B cell (primary cell): Measurements from ENCODE around the gene NCOA4. TPM values are rescaled to one million over a fixed set of nuclear protein-coding genes. Genes with fewer than 3 reads are reported as not detected.
"Not testable (repeated sequence)": the region's sequence is repeated elsewhere in the genome, so short reads cannot be mapped to it uniquely, and the experiment has no call there.

Source experiments
- ATAC-seq: fragments of 200-7000 bp; cut with Tn5 transposase; one replicate; pipeline ENCODE4 v1.10.0; 2021; ENCODE audit warnings: low read depth, mild to moderate bottlenecking, moderate number of reproducible peaks, moderate library complexity
- CTCF ChIA-PET: fragments of 350-600 bp; sonication (Branson Sonifier 250); formaldehyde crosslinking; loops from one replicate; lab custom pipeline; 2021; ENCODE audit warnings: antibody characterized with exemption, inconsistent platforms; lab: Charles Lee
- POLR2A ChIA-PET: fragments of 350-600 bp; sonication (Branson Sonifier 250); formaldehyde crosslinking; loops from one replicate; lab custom pipeline; 2021; ENCODE audit warnings: antibody characterized with exemption; lab: Charles Lee
- DNase-seq: peaks from one replicate; pipeline ENCODE4 v3.0.0; 2013
- H2AFZ ChIP-seq: 2 replicates; pipeline ENCODE4 v1.6.1; 2012; ENCODE audit warnings: mild to moderate bottlenecking, low read depth, low read length; ENCODE audit not compliant: insufficient read depth, poor library complexity, severe bottlenecking
- H3K27ac ChIP-seq, 2 donors: 1 replicate in 1 of 2; 2 replicates in 1 of 2; pipeline ENCODE4 v1.5.1; 2012 to 2013; ENCODE audit warnings: low read length in 2 of 2, mild to moderate bottlenecking in 2 of 2, moderate library complexity in 1 of 2
- H3K27me3 ChIP-seq, 4 experiments: fragments of 200-600 bp in 1 of 4; sonication (generic) in 1 of 4; replicated peaks in 1 of 4; 1 replicate in 2 of 4; 2 replicates in 2 of 4; pipeline versions ENCODE4 v1.6.1 to v1.7.0; 2013 to 2016; ENCODE audit warnings: low read length in 3 of 4, mild to moderate bottlenecking in 2 of 4, mixed read lengths in 1 of 4, moderate library complexity in 1 of 4; ENCODE audit not compliant: insufficient read depth in 4 of 4, control insufficient read depth in 3 of 4; ENCODE audit errors: control extremely low read depth in 1 of 4
- H3K36me3 ChIP-seq, 2 experiments: replicated peaks in 1 of 2; 1 replicate in 1 of 2; 2 replicates in 1 of 2; pipeline versions ENCODE4 v1.6.1 to v1.7.1; 2013; ENCODE audit warnings: low read length in 1 of 2; ENCODE audit not compliant: insufficient read depth in 2 of 2, control insufficient read depth in 1 of 2; ENCODE audit errors: control extremely low read depth in 1 of 2, extremely low read depth in 1 of 2
- H3K4me1 ChIP-seq, 2 donors: fragments of 200-600 bp in 1 of 2; sonication (generic) in 1 of 2; 1 replicate in 1 of 2; 2 replicates in 1 of 2; pipeline versions ENCODE4 v1.5.1 to v1.6.1; 2013 to 2017; ENCODE audit warnings: low read length in 2 of 2; ENCODE audit not compliant: control insufficient read depth in 2 of 2, insufficient read depth in 2 of 2
- H3K4me2 ChIP-seq: replicated peaks from 2 replicates; pipeline ENCODE3; 2012; ENCODE audit warnings: mild to moderate bottlenecking, low read depth, low read length; ENCODE audit not compliant: poor library complexity, severe bottlenecking
- H3K4me3 ChIP-seq, 5 experiments: fragments of 200-600 bp in 1 of 5; sonication (generic) in 1 of 5; 1 replicate in 3 of 5; 2 replicates in 2 of 5; pipeline versions ENCODE4 v1.5.1 to v1.7.0; 2011 to 2016; ENCODE audit warnings: low read length in 4 of 5, mild to moderate bottlenecking in 4 of 5, low read depth in 2 of 5, control low read depth in 1 of 5, moderate library complexity in 1 of 5; ENCODE audit not compliant: insufficient read depth in 1 of 5; ENCODE audit errors: control extremely low read depth in 1 of 5, extremely low read depth in 1 of 5
- H3K79me2 ChIP-seq: fragments of 200-600 bp; sonication (generic); one replicate; pipeline ENCODE4 v1.6.0; 2016; ENCODE audit warnings: low read length; ENCODE audit not compliant: control insufficient read depth, insufficient read depth
- H3K9ac ChIP-seq: fragments of 200-600 bp; sonication (generic); 2 replicates; pipeline ENCODE4 v1.6.1; 2017; ENCODE audit warnings: mild to moderate bottlenecking, low read length, moderate library complexity
- H3K9me3 ChIP-seq, 3 donors: one replicate each; pipeline versions ENCODE4 v1.6.1 to v1.7.1; 2013; ENCODE audit warnings: low read length in 2 of 3; ENCODE audit not compliant: control insufficient read depth in 2 of 3, insufficient read depth in 1 of 3; ENCODE audit errors: control extremely low read depth in 1 of 3
- H4K20me1 ChIP-seq: 2 replicates; pipeline ENCODE4 v1.6.0; 2012; ENCODE audit warnings: mild to moderate bottlenecking, low read length; ENCODE audit not compliant: insufficient read depth, control insufficient read depth, poor library complexity, severe bottlenecking
- H3K27ac Mint-ChIP-seq: one replicate; pipeline ENCODE4 v1.8.0; 2021; ENCODE audit warnings: mixed read lengths
- H3K27me3 Mint-ChIP-seq: one replicate; pipeline ENCODE4 v1.8.0; 2021; ENCODE audit warnings: mixed read lengths
- H3K4me1 Mint-ChIP-seq: one replicate; pipeline ENCODE4 v1.8.0; 2021; ENCODE audit warnings: mixed read lengths
- H3K4me3 Mint-ChIP-seq: one replicate; pipeline ENCODE4 v1.8.0; 2021; ENCODE audit warnings: mixed read lengths
- H3K9me3 Mint-ChIP-seq: one replicate; pipeline ENCODE4 v1.8.0; 2022; ENCODE audit warnings: mixed read lengths; ENCODE audit not compliant: insufficient read depth
- EZH2 ChIP-seq: IDR thresholded peaks from 2 replicates; pipeline ENCODE4 v1.6.1; 2012; ENCODE audit warnings: borderline replicate concordance, low read depth, mild to moderate bottlenecking, moderate library complexity, low read length; ENCODE audit not compliant: insufficient read depth, poor library complexity, severe bottlenecking
- WGBS: methylation state at CpG from one replicate; pipeline ENCODE4 v1.1.5; 2013; ENCODE audit warnings: missing lambda C conversion rate; ENCODE audit not compliant: insufficient coverage; 5-methylcytosine and 5-hydroxymethylcytosine counted together
- intact Hi-C: fragments of 100-400 bp; cut with micrococcal nuclease; formaldehyde crosslinking; loops from one replicate; pipeline ENCODE4 v1.10.0; 2022
- polyA plus RNA-seq: library from polyadenylated mRNA; depleted of rRNA; stranded (reverse); fragments of >200 nt; gene quantifications from 2 replicates; pipeline ENCODE4 v1.2.3, GENCODE V29; 2012
- total RNA-seq, 2 donors: library from RNA; stranded (reverse); fragments of 120-200 nt in 1 of 2; gene quantifications; 1 replicate in 1 of 2; 2 replicates in 1 of 2; pipeline versions ENCODE4 v1.2.3 to v1.2.4, GENCODE V29; 2013 to 2022
- TF ChIP-seq, protein P1 (sequence below): fragments of 200-600 bp; IDR thresholded peaks from one replicate; pipeline ENCODE4 v1.8.0; 2022; ENCODE audit warnings: antibody characterized with exemption, mild to moderate bottlenecking

NCOA4 gene
- total and polyA plus RNA-seq, 2 donors (not counting 1 experiment from before 2014, with no cell fraction given) = 27.1 to 69.7 TPM

DNA sequence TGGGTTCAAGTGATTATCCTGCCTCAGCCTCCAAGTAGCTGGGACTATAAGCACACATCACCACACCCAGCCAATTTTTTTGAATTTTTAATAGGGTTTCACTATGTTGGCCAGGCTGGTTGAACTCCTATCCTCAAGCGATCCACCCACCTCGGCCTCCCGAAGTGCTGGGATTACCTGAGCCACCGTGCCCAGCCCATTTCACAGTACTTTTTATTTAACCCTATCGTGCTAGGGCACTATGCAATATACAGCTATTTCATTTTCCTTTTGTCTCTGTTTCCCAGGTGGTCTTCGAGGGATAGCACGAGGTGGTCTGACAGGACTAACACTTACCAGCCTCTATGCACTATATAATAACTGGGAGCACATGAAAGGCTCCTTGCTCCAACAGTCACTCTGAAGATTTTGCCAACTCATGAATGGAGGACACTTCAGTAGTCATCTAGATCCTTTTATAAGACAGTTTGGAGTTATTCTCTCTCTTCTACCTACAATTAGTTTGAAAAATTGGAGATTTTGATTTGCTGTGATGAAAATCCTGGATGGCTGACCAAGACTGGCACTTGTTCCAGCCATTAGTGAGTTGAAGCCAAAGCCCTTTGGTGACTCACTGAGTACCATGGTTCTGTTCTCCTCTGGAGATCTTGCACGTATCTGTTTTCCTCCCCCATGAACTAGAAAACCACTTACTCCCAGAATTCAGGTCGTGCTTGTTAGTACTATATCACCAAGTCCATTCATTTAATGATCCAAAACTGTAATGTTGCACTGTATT lies 27.3 kb downstream of the NCOA4 start:
- Histone ChIP-seq H3K36me3 (peaks cover 26 to 74% of the 10 kb centered on the region in 2 experiments), H3K27me3 (no peaks in the 10 kb centered on the region), H3K27ac (no peak overlapping the region), H4K20me1 (no peaks in the 10 kb centered on the region), H3K4me3 (no peak overlapping the region), H3K9ac (no peak overlapping the region), H3K4me1 (no peaks in the 10 kb centered on the region), H3K79me2 (no peaks in the 10 kb centered on the region), H3K9me3 (peaks cover 0 to 5% (median 0%) of the 10 kb centered on the region in 3 donors), H3K4me2 (no peak overlapping the region), H2AFZ (no peak overlapping the region)
- TF ChIP-seq, protein P1, sequence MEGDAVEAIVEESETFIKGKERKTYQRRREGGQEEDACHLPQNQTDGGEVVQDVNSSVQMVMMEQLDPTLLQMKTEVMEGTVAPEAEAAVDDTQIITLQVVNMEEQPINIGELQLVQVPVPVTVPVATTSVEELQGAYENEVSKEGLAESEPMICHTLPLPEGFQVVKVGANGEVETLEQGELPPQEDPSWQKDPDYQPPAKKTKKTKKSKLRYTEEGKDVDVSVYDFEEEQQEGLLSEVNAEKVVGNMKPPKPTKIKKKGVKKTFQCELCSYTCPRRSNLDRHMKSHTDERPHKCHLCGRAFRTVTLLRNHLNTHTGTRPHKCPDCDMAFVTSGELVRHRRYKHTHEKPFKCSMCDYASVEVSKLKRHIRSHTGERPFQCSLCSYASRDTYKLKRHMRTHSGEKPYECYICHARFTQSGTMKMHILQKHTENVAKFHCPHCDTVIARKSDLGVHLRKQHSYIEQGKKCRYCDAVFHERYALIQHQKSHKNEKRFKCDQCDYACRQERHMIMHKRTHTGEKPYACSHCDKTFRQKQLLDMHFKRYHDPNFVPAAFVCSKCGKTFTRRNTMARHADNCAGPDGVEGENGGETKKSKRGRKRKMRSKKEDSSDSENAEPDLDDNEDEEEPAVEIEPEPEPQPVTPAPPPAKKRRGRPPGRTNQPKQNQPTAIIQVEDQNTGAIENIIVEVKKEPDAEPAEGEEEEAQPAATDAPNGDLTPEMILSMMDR = no peak
- TF ChIP-seq EZH2 = no peak
- DNase-seq (no peak), ATAC-seq (no peak)
- 98% methylated on average over 6 of the region's 9 CpGs for WGBS
- ChIA-PET POLR2A (no interaction called here), CTCF (interaction anchor here (0.6 kb wide), 1 partner anchor 12 kb away, joined by 3 read pairs; no protein-coding TSS in a partner anchor)
- Mint-ChIP-seq H3K9me3 (no peaks in the 10 kb centered on the region), H3K27me3 (no peaks in the 10 kb centered on the region), H3K4me3 (no peak overlapping the region), H3K27ac (no peak overlapping the region), H3K4me1 (no peaks in the 10 kb centered on the region)
- intact Hi-C loops = no loop called here

DNA sequence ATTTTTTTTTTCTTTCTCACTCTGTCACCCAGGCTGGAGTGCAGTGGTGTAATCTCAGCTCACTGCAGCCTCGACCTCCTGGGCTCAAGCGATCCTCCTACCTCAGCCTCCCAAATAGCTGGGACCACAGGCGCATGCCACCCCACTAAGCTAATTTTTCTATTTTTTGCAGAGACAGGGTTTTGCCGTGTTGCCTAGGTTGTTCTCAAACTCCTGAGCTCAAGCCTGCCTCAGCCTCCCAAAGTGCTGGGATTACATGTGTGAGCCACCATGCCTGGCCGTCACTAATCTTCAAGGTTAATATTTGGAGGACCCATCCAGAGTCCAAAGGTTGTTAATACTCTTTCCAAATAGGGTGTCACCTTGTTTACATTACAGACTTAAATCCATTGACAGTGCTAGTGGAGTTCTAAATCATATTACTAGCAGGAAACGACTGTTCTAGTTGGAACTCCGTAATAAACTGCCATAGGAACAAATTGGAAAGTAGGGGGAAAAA lies 28.2 kb downstream of the NCOA4 start:
- H4K20me1 ChIP-seq, H3K27me3 ChIP-seq, ATAC-seq, H3K9ac ChIP-seq, H3K27ac ChIP-seq, H3K27ac Mint-ChIP-seq, H3K4me1 Mint-ChIP-seq, H3K27me3 Mint-ChIP-seq, DNase-seq, H3K4me3 ChIP-seq, H3K79me2 ChIP-seq, intact Hi-C loops, H3K9me3 Mint-ChIP-seq, H3K9me3 ChIP-seq, H3K4me2 ChIP-seq, H2AFZ ChIP-seq, H3K4me1 ChIP-seq, H3K4me3 Mint-ChIP-seq, POLR2A ChIA-PET: not testable (repeated sequence)
- CTCF ChIA-PET = interaction anchor here (0.6 kb wide), 1 partner anchor 13 kb away, joined by 3 read pairs; no protein-coding TSS in a partner anchor
- peaks cover 24 to 72% of the 10 kb centered on the region in 2 experiments for H3K36me3 ChIP-seq
- WGBS = 100% methylated on average over 5 of the region's 7 CpGs
